ENCODE results near the gene TRPM5. TPM values are rescaled to one million over a fixed set of nuclear protein-coding genes. Genes with fewer than 3 reads are reported as not detected.

TRPM5 gene
- total and polyA plus RNA-seq, 3 donors from 2014 or later = 0.46 to 1.1 (median 0.94) TPM

DNA sequence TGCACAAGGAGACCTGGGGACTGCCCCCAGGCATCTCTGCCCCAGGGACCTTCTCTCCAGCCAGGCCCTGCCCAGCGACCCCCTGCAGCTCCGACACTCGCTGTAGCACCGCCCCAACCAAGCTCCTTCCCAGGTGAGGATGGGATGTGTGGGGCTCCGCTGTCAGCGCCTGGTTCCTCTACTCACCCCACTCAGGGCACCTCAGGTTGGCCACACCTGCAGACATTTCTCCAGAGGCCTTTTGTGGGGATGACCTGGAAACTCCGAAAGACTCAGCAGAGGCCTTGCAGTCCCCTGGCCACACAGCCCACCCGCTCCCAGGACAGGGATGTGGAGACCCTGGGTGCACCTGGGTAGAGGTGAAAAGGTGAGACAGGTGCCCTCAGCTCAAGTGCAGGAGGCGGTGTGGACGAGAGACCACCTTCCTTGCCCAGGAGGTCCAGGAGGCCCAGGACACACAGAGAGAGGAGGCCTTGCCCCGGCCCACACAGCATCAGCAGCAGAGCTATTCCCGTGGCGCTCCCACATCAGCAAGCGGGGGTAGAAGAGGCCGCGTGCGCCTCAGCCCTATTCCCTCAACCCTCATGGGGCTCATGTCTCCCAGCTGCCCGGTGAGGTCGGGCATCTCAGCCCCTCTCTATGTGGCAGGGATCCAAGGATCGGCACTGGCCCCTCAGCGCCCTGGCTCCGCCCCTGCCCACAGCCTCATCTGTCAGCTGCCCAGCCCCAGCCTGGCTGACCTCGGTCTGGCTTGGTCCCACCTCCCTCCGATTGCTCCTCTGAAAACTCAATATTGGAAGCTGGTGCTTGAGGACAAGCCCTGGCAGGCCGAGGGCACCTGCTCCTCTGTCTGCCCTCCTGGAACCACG lies 20.9 kb downstream of the TRPM5 start:
- Histone ChIP-seq H3K27me3 (no peaks in the 10 kb centered on the region), H3K4me1 (peaks cover 3% of the 10 kb centered on the region), H3K9me3 (no peaks in the 10 kb centered on the region), H3K36me3 (ENCODE audit: low read depth, missing control alignments) (no peaks in the 10 kb centered on the region), H3K4me3 (no peak overlapping the region), H3K27ac (no peak overlapping the region)
- intact Hi-C loops (cut with DNase I; ENCODE audit: low total_unique reads) = loop anchor here (5.0 to 10.0 kb wide), 2 partner anchors 226 to 471 kb away; no protein-coding TSS in a partner anchor
- 81 to 86% methylated on average over 8 to 26 of the region's 26 CpGs for WGBS, 2 donors
- TF ChIP-seq, protein P1, sequence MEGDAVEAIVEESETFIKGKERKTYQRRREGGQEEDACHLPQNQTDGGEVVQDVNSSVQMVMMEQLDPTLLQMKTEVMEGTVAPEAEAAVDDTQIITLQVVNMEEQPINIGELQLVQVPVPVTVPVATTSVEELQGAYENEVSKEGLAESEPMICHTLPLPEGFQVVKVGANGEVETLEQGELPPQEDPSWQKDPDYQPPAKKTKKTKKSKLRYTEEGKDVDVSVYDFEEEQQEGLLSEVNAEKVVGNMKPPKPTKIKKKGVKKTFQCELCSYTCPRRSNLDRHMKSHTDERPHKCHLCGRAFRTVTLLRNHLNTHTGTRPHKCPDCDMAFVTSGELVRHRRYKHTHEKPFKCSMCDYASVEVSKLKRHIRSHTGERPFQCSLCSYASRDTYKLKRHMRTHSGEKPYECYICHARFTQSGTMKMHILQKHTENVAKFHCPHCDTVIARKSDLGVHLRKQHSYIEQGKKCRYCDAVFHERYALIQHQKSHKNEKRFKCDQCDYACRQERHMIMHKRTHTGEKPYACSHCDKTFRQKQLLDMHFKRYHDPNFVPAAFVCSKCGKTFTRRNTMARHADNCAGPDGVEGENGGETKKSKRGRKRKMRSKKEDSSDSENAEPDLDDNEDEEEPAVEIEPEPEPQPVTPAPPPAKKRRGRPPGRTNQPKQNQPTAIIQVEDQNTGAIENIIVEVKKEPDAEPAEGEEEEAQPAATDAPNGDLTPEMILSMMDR (IDR thresholded peaks at IDR 0.05) = no peak
- TF ChIP-seq POLR2A (IDR thresholded peaks at IDR 0.05) = no peak
- no peak for DNase-seq

DNA sequence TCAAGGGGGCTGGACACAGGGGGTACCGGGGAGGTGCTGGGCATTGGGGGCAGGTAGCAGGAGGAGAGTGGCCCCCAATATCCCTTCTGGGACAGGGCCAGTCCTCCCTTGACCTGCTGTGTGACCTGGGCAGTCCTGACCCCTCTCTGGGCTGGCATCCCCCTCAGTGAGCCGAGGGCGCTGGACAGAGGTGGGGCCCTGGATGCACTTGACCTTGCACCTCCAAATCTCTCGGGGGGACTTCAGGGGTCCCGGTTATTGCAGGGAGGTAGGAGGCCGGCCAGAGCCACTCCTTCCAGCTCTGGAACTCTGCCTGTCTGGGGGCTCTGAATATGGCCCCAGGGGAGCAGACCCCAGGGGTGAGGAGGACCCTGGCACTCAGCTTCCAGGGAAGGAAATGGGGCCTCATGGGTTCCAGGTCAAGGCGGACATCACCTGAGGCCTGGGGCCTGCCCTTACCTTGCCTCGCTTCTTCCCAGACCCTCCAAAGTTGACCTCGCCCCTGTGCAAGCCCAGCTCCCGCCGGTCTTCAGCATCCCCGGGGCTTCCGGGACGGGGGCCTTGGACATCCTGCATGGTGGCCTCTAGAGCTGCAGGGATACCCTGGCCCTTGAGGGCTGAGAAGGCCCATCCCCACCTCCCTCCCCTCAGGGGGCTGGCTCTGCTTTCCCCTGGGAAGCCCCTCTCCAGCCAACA lies 21.7 kb downstream of the TRPM5 start:
- DNase-seq = no peak
- intact Hi-C loops (cut with DNase I; ENCODE audit: low total_unique reads) = loop anchor here (5.0 to 10.0 kb wide), 2 partner anchors 225 to 472 kb away; no protein-coding TSS in a partner anchor

DNA sequence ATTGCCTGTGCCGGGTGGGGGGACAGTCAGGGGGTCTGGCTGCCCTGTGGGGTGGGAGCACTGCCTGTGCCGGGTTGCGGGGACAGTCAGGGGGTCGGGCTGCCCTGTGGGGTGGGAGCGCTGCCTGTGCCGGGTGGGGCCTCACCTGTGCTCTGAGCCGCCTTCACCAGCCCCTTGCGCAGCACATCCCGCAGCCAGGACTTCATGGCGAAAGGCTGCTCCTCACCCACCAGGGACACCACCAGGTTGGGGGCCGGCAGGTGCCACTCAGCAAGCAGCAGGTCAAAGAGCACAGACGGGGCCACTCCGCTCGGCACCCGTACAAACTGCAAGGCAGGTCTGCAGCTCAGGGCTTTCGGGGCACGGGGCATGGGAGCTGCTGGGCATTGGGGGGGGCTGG lies 22.3 kb downstream of the TRPM5 start:
- intact Hi-C loops (cut with DNase I; ENCODE audit: low total_unique reads) = loop anchor here (5.0 to 10.0 kb wide), 2 partner anchors 225 to 473 kb away; no protein-coding TSS in a partner anchor
- H3K27ac ChIP-seq = no peak overlapping the region
- H3K36me3 ChIP-seq (ENCODE audit: low read depth, missing control alignments) = no peaks in the 10 kb centered on the region
- H3K27me3 ChIP-seq = no peaks in the 10 kb centered on the region
- H3K4me1 ChIP-seq = peaks cover 3% of the 10 kb centered on the region
- no peak for TF ChIP-seq POLR2A (IDR thresholded peaks at IDR 0.05)
- TF ChIP-seq, protein P1 (IDR thresholded peaks at IDR 0.05) = no peak
- H3K4me3 ChIP-seq = no peak overlapping the region
- DNase-seq = no peak
- H3K9me3 ChIP-seq = no peaks in the 10 kb centered on the region
- WGBS, 2 donors = 85 to 88% methylated on average over 9 to 16 of the region's 17 CpGs

More for the DNA sequence above, 21.7 kb downstream of the TRPM5 start:
- Histone ChIP-seq H3K4me1 (peaks cover 3% of the 10 kb centered on the region), H3K36me3 (ENCODE audit: low read depth, missing control alignments) (no peaks in the 10 kb centered on the region), H3K27ac (no peak overlapping the region), H3K4me3 (no peak overlapping the region), H3K27me3 (no peaks in the 10 kb centered on the region), H3K9me3 (no peaks in the 10 kb centered on the region)
- 85 to 90% methylated on average over 4 to 14 of the region's 14 CpGs for WGBS, 2 donors
- no peak for TF ChIP-seq POLR2A (IDR thresholded peaks at IDR 0.05)
- TF ChIP-seq, protein P1 (IDR thresholded peaks at IDR 0.05) = no peak

DNA sequence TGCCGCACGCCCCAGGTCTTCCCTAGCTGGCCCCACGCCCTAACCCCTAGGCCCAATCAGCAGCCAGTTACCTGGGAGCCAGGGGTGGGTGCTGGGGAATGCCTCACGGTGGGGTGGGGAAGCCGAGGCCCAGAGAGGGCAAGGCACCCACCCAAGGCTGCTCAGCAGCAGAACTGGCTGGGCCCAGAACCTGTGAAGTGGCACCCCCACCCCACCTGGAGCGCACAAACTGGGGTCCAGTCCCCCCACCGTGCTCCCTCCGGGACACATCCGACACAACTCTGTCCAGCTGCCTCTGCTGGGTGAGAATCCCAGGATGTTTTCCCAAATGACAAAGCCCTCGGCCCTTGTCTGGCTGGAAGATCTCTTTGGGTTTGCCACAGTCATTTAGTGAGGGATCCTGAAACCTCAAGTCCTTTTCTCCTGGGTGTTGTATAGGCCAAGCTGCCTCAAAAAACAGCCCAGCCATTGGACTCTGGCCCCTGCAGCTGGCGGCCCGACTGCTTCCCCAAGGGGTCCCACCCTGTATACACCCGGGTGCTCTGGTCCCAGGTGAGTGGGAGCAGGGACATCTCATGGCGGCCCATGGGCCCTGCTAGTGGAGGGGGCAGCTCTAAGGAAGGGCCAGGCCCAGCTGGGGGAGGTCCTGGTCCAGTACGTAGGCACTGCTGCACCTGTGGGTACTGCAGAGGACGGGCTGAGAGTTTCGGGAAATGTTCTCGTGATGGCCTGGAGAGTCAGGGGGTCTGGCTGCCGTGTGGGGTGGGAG lies 22.9 kb downstream of the TRPM5 start:
- Histone ChIP-seq H3K4me3 (no peak overlapping the region), H3K36me3 (ENCODE audit: low read depth, missing control alignments) (no peaks in the 10 kb centered on the region), H3K9me3 (no peaks in the 10 kb centered on the region), H3K4me1 (peaks cover 3% of the 10 kb centered on the region), H3K27ac (no peak overlapping the region), H3K27me3 (no peaks in the 10 kb centered on the region)
- TF ChIP-seq POLR2A (IDR thresholded peaks at IDR 0.05) = no peak
- TF ChIP-seq, protein P1 (IDR thresholded peaks at IDR 0.05) = no peak
- DNase-seq = no peak
- 82 to 83% methylated on average over 8 to 19 of the region's 19 CpGs for WGBS, 2 donors
- intact Hi-C loops (cut with DNase I; ENCODE audit: low total_unique reads) = loop anchor here (5.0 to 10.0 kb wide), 2 partner anchors 224 to 473 kb away; no protein-coding TSS in a partner anchor

Measured in testis (tissue), 3 donors.